HL-60/S4 treated with retinoic acid at 250 ng/mL for 4 days and 3 days (cell line): ENCODE measurements around the gene SATL1.
"Not testable (repeated sequence)": the region's sequence is repeated elsewhere in the genome, so short reads cannot be mapped to it uniquely, and the experiment has no call there.

Experiments used
- in situ Hi-C: fragments of 300-500 bp; cut with MboI; formaldehyde crosslinking; loops from 2 replicates; pipeline ENCODE4 v1.7.0; 2022; ENCODE audit warnings: low sequenced_read_pairs

SATL1 gene

GRCh38 chrX:85109235-85109634 lies 134.3 kb downstream of the SATL1 start:
- in situ Hi-C loops: no loop called here

GRCh38 chrX:85108165-85108564 lies 135.4 kb downstream of the SATL1 start:
- in situ Hi-C loops: no loop called here

GRCh38 chrX:85107407-85107806 lies 136.2 kb downstream of the SATL1 start:
- in situ Hi-C loops: no loop called here

- in situ Hi-C loops: no loop called here
Observed at GRCh38 chrX:85089321-85089840, 154.2 kb downstream of the SATL1 start.

- in situ Hi-C loops: no loop called here
Observed at GRCh38 chrX:85084770-85085393, 158.7 kb downstream of the SATL1 start.

GRCh38 chrX:85077247-85077646 lies 166.3 kb downstream of the SATL1 start:
- in situ Hi-C loops: not testable (repeated sequence)

GRCh38 chrX:85065512-85066198 lies 177.9 kb downstream of the SATL1 start:
- in situ Hi-C loops: no loop called here

GRCh38 chrX:85052636-85053343 lies 190.8 kb downstream of the SATL1 start:
- in situ Hi-C loops: no loop called here

GRCh38 chrX:85052205-85052604 lies 191.4 kb downstream of the SATL1 start:
- in situ Hi-C loops: no loop called here

- in situ Hi-C loops: no loop called here
Observed at GRCh38 chrX:85051627-85052026, 192.0 kb downstream of the SATL1 start.
